OCI-LY7 (cell line): ENCODE results near the gene TMEM18. TPM values are rescaled to one million over a fixed set of nuclear protein-coding genes. Genes with fewer than 3 reads are reported as not detected.

Experiments used
- BruUV-seq: library from RNA; stranded (reverse); fragments of 400-500 nt; replicated peaks from 2 replicates; lab custom pipeline; 2021; lab: Mats Ljungman, UMichigan
- CTCF ChIA-PET: fragments of 300-600 bp; sonication (Branson Sonifier 250); formaldehyde crosslinking; loops from one replicate; lab custom pipeline; 2022; ENCODE audit warnings: antibody characterized with exemption; ENCODE audit not compliant: unreplicated experiment; lab: Charles Lee
- POLR2A ChIA-PET: fragments of 300-600 bp; sonication (Branson Sonifier 250); formaldehyde crosslinking; loops from one replicate; lab custom pipeline; 2022; ENCODE audit warnings: antibody characterized with exemption; lab: Charles Lee
- DNase-seq: peaks from one replicate; pipeline ENCODE4 v3.0.0-alpha.2; 2015; ENCODE audit warnings: low spot score
- H2AFZ ChIP-seq: fragments of 200-600 bp; sonication (generic), shearing (Covaris generic); 2 replicates; pipeline ENCODE4 v1.6.1; 2014; ENCODE audit warnings: mild to moderate bottlenecking, antibody characterized with exemption, low read length, moderate library complexity
- H3K27ac ChIP-seq: fragments of 200-600 bp; sonication (generic); 2 replicates; pipeline ENCODE4 v1.5.1; 2014; ENCODE audit warnings: mixed run types, low read depth, mild to moderate bottlenecking, moderate library complexity, low read length, inconsistent platforms; ENCODE audit not compliant: poor library complexity, severe bottlenecking
- H3K36me3 ChIP-seq: fragments of 200-600 bp; sonication (generic); 2 replicates; pipeline ENCODE4 v1.6.1; 2014; ENCODE audit warnings: mild to moderate bottlenecking, antibody characterized with exemption, low read length, moderate library complexity, mixed read lengths; ENCODE audit not compliant: insufficient read depth
- H3K4me1 ChIP-seq: fragments of 200-600 bp; sonication (generic); 2 replicates; pipeline ENCODE4 v1.5.1; 2014; ENCODE audit warnings: mild to moderate bottlenecking, low read length; ENCODE audit not compliant: insufficient read depth, poor library complexity, severe bottlenecking
- H3K4me2 ChIP-seq: fragments of 200-600 bp; sonication (generic); 2 replicates; pipeline ENCODE4 v1.6.1; 2014; ENCODE audit warnings: mild to moderate bottlenecking, low read length
- H3K4me3 ChIP-seq: fragments of 200-600 bp; sonication (generic); 2 replicates; pipeline ENCODE4 v1.5.1; 2014; ENCODE audit warnings: mild to moderate bottlenecking, low read depth, low read length; ENCODE audit not compliant: poor library complexity, severe bottlenecking
- H3K79me2 ChIP-seq: fragments of 200-600 bp; sonication (generic); 2 replicates; pipeline ENCODE4 v1.6.1; 2016; ENCODE audit warnings: low read depth, mild to moderate bottlenecking, low read length, moderate library complexity, mixed read lengths; ENCODE audit not compliant: insufficient read depth
- H3K9me2 ChIP-seq: fragments of 200-600 bp; sonication (generic); 2 replicates; pipeline ENCODE4 v1.6.1; 2016; ENCODE audit warnings: mild to moderate bottlenecking, low read length, mixed read lengths; ENCODE audit not compliant: insufficient read depth
- H3K9me3 ChIP-seq: fragments of 200-600 bp; sonication (generic); 2 replicates; pipeline ENCODE4 v1.6.1; 2014; ENCODE audit warnings: mild to moderate bottlenecking, mixed run types, low read length, mixed read lengths
- H4K20me1 ChIP-seq: fragments of 200-600 bp; sonication (generic); 2 replicates; pipeline ENCODE4 v1.6.1; 2014; ENCODE audit warnings: mild to moderate bottlenecking, antibody characterized with exemption, low read length, moderate library complexity, mixed read lengths; ENCODE audit not compliant: insufficient read depth
- EZH2phosphoT487 ChIP-seq: fragments of 200-600 bp; sonication (generic); IDR thresholded peaks from 2 replicates; pipeline ENCODE4 v1.6.1; 2018; ENCODE audit warnings: low read depth, borderline replicate concordance, mild to moderate bottlenecking, mixed run types, antibody characterized with exemption, low read length, moderate library complexity, mixed read lengths
- intact Hi-C: fragments of 100-400 bp; cut with micrococcal nuclease; formaldehyde crosslinking; loops from one replicate; pipeline ENCODE4 v1.10.0; 2022; ENCODE audit not compliant: unreplicated experiment
- total RNA-seq, 2 experiments: library from RNA; depleted of rRNA in 1 of 2; stranded (reverse); fragments of >200 nt in 1 of 2; shearing (Covaris generic) in 1 of 2; gene quantifications; 2 replicates each; pipeline ENCODE4 v1.2.3, GENCODE V29; 2014 to 2022
- TF ChIP-seq, protein P1 (sequence below): fragments of 200-600 bp; sonication (generic); conservative IDR thresholded peaks from 2 replicates; pipeline ENCODE4 v1.5.1; 2014; ENCODE audit warnings: mild to moderate bottlenecking, antibody characterized with exemption, low read length, moderate library complexity, mixed read lengths

Gene TMEM18
- total RNA-seq, 2 experiments from 2014 or later, result 18.2 to 31.1 TPM

- peak overlapping the region; percentile 41 for H3K27ac ChIP-seq
- peaks cover 26% of the 10 kb centered on the region; the same call in 1 of the 2 replicates for H4K20me1 ChIP-seq
- CTCF ChIA-PET, result no interaction called here
- no peaks in the 10 kb centered on the region for H3K9me2 ChIP-seq
- TSS peak; percentile 48 for BruUV-seq
- H3K79me2 ChIP-seq, result peaks cover 46% of the 10 kb centered on the region
- H3K9me3 ChIP-seq, result no peaks in the 10 kb centered on the region
- intact Hi-C loops, result no loop called here
- POLR2A ChIA-PET, result no interaction called here
- peak overlapping the region; percentile 87 for H3K4me2 ChIP-seq
- peak overlapping the region; percentile 78 for H3K4me3 ChIP-seq
- H3K36me3 ChIP-seq, result peaks cover 53% of the 10 kb centered on the region
- H3K4me1 ChIP-seq, result peaks cover 37% of the 10 kb centered on the region
- no peak overlapping the region for H2AFZ ChIP-seq
- TF ChIP-seq, protein P1, sequence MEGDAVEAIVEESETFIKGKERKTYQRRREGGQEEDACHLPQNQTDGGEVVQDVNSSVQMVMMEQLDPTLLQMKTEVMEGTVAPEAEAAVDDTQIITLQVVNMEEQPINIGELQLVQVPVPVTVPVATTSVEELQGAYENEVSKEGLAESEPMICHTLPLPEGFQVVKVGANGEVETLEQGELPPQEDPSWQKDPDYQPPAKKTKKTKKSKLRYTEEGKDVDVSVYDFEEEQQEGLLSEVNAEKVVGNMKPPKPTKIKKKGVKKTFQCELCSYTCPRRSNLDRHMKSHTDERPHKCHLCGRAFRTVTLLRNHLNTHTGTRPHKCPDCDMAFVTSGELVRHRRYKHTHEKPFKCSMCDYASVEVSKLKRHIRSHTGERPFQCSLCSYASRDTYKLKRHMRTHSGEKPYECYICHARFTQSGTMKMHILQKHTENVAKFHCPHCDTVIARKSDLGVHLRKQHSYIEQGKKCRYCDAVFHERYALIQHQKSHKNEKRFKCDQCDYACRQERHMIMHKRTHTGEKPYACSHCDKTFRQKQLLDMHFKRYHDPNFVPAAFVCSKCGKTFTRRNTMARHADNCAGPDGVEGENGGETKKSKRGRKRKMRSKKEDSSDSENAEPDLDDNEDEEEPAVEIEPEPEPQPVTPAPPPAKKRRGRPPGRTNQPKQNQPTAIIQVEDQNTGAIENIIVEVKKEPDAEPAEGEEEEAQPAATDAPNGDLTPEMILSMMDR, result no peak
- no peak for TF ChIP-seq EZH2phosphoT487
- DNase-seq, result peak; percentile 59
These were observed 2.2 kb downstream of the TMEM18 start for GRCh38 chr2:675051-675450.

GRCh38 chr2:674321-674985 is 2.8 kb downstream of the TMEM18 start:
- intact Hi-C loops, result no loop called here
- BruUV-seq, result no TSS peak
- H3K4me1 ChIP-seq, result peaks cover 37% of the 10 kb centered on the region

More at GRCh38 chr2:674321-674985, 2.8 kb downstream of the TMEM18 start:
- ChIA-PET CTCF (no interaction called here), POLR2A (interaction anchor here (0.6 kb wide), 1 partner anchor 16 kb away, joined by 3 read pairs; no protein-coding TSS in a partner anchor)
- no peak overlapping the region for H3K27ac ChIP-seq
- peaks cover 59% of the 10 kb centered on the region for H3K36me3 ChIP-seq
- peak overlapping the region; percentile 78 for H3K4me3 ChIP-seq
- no peaks in the 10 kb centered on the region for H3K9me2 ChIP-seq
- DNase-seq, result no peak
- H2AFZ ChIP-seq, result no peak overlapping the region
- H3K9me3 ChIP-seq, result no peaks in the 10 kb centered on the region
- no peak for TF ChIP-seq EZH2phosphoT487
- TF ChIP-seq, protein P1, result no peak
- peaks cover 26% of the 10 kb centered on the region; the same call in 1 of the 2 replicates for H4K20me1 ChIP-seq
- H3K79me2 ChIP-seq, result peaks cover 46% of the 10 kb centered on the region
- H3K4me2 ChIP-seq, result peak overlapping the region; percentile 87; the same call in 1 of the 2 replicates
